ENCODE results near the gene PKP4. TPM values are rescaled to one million over a fixed set of nuclear protein-coding genes. Genes with fewer than 3 reads are reported as not detected.

PKP4 gene
- total RNA-seq, 1 donor from 2014 or later: 70.4 TPM

DNA sequence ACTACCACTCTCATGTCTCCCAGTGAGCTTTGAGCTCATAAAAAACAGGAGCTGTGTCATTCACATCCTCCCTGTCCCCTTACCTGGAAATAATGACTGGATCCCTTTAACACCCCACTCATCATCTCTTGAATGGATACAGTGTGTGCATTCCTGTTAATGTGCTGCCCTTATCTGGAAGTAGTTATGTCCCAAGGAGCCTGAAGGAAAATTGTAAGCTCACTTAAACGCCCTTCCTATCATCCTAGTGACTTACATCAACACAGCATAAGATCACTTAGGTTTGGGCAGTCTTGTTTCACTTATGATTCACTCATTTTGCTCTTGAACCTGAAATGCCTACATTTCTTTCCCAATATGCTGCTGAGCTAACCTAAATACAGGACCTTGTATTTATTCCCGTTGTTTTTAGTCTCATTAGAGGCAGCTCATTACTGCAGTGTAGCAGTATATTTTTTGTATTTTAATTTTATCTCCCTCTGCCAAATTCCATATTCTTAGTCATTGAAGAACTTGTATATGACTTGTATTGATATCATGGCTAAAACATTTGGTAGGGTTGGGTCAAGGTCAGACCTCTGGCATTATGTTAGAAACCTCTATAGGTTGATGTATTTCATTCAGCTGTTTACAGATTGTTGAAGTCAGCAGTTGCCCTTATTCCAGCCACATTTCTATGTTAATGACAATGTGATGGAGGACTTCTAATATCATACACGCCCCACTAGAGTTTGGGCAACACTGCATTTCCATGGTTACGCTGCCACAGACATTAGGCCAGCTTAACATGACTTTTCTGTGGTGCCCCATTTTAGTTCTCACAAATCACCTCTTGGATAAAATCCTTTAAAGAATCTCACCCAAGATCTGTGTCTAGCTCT is 72.9 kb downstream of the PKP4 start:
- intact Hi-C loops (cut with micrococcal nuclease): no loop called here
- DNase-seq (no peak), ATAC-seq (no peak)

DNA sequence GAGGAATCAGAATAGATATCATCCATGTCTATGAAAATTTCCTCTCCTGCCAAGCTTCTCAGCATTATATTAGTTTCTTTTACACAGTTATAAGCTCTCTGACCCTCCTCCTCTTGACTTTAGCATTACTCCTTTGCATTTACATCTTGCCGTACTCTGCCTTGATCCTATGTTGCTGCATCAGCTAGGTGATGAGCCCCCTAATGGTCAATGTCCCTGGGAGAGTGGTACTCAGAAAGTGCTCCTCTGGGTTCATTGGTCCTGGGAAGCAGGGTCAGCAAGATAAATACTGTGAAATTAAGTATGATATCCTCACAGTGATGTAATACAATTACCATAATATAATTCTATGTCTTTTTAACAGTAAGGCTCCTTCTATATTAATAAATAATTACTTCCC is 74.1 kb downstream of the PKP4 start:
- ATAC-seq: no peak
- intact Hi-C loops (cut with micrococcal nuclease): no loop called here
- no peak for DNase-seq

DNA sequence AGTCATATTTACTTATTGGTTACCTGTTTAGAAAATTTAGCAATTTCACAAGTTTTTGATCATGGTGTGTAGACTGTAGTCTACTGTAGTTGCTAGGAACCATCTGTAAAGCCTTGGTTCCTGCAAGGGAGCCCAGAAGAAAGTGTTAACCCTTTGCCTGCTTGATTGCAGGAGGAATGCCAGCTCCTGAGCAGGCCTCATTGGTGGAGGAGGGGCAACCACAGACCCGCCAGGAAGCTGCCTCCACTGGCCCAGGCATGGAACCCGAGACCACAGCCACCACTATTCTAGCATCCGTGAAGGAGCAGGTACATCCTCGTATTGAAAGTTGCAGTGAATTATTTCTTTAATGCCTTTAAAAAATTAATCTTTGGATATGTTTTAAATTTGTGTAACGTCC is 76.3 kb downstream of the PKP4 start:
- ATAC-seq (no peak), DNase-seq (no peak)
- intact Hi-C loops (cut with micrococcal nuclease): no loop called here

DNA sequence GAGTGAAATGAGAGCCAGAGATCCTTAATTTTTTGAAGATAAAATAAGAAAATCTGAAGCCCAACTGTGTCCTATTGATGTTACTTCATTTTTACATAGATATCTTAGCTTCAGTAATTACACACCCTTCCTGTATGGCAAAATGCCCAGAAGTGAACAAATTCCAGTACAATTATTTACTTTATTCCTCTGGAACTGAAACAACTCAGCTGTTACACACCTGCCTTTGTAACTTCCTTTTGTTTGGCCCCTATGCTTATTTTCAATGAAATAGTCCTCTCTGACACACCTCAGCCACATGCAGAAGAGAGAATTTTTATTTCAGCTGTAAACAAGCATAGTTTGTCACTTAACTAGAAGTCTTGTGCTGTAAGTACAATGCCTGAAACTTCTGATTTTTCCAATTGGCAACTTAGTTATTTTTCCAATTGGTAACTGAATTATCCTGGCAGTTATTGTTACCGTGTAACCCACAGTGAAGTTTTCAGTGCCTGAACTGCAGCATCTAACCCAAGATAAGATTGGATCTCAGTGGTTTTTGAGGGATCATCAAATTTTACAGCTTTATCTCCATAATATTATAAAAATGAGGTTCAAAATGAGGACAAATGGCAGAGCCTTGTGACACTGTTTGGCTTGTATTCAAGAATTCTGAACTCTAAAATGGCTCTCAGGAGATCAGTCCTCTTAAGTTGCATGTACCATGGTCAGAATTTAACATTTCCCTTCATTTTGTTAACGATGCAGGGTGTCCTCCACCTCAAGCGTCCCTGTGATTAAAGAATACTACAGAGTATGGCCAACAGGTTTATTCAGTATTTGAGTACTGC is 82.6 kb downstream of the PKP4 start:
- intact Hi-C loops (cut with micrococcal nuclease): no loop called here
- ATAC-seq: peak; percentile 68
- DNase-seq: no peak

DNA sequence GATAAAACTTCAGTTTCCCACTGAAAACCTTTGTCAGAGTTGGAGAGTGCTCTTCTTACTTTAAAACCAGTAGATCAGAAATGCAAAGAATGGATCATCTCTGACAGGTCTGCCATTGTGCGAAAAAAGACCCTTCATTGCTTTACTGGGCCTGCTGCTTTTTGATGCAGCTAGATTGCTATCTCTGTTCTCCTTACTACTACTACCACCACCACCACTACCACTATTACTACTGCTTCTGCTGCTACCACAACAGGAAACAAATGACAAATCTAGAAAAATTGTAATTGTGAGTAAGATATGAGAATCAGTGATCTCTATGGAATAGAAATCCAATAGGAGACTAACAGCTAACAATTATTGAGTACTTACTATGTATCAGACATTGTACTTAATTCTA is 85.8 kb downstream of the PKP4 start:
- ATAC-seq (no peak), DNase-seq (no peak)
- intact Hi-C loops (cut with micrococcal nuclease): no loop called here

DNA sequence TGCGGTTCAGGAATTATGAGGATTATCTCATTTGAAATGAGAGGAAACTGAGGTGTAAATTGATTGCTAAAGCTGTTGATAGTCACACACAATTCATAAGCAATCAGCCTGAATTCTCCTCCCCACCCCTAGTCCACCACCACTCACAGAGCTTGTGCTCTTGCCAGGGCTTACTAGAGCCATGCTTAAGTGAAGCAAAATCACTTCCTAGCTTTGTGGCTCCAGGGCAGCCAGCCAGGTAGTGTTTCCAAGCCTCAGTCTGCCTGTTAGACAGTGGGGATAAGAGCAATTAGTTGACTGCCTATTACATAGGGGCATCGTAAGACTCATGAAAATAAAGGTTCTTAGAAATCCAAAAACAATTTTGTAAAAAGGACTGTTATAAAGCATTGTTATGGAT is 87.2 kb downstream of the PKP4 start:
- DNase-seq (peak; percentile 26), ATAC-seq (peak; percentile 34)
- intact Hi-C loops (cut with micrococcal nuclease): no loop called here

DNA sequence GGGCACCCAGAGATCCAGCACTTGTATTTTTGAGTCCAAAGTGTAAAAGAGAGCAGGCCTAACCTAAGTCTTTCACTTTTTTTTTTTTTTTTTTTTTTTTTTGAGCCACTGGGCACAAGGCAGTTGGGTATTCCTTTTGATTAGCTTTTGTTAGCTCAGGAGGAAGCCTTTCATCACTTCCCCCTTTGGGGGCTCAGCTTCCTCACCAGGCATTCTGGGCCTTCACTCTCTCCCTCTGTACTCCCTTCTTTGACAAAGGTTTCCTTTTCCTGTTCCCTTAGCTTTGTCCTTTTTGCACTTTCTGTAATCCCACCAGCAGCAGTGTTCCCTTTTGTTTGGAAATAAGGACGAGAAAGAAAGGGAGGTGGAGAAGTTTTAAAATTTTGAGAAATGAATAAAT is 88.2 kb downstream of the PKP4 start:
- intact Hi-C loops (cut with micrococcal nuclease): no loop called here
- DNase-seq (no peak), ATAC-seq (no peak)

DNA sequence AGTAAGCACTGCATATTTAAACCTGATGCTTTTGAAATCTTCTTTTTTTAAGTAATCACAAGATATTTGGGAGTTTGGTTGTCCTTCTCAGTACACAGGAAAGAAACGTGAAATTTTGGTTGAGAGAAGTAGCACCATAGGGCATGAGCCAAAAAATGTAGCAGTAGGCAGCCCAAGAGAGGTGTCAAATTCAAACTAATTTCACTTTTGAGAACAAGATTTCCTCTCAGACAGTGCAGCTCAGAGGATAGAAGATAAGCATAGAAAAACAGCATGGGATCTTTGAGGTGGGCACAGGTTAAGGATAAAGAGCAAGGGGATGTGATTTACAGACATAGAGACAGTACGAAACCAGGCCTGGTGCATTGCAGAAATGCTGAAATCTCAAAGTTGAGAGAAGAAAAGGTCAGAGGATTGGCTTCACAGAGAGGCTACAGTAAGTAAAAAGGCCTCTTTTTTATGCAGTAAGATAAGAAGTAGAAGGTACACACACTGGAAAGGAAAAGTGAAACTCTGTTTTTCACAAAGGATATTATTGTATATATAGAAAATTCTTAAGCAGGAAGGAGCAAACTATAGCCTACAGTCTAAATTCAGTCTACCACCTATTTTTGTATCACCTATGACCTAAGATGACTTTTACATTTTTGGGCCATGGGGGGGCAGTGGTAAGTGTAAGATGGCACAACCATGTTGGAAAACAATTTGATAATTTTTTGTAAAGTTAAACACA is 89.8 kb downstream of the PKP4 start:
- no peak for ATAC-seq
- intact Hi-C loops (cut with micrococcal nuclease): no loop called here
- no peak for DNase-seq

DNA sequence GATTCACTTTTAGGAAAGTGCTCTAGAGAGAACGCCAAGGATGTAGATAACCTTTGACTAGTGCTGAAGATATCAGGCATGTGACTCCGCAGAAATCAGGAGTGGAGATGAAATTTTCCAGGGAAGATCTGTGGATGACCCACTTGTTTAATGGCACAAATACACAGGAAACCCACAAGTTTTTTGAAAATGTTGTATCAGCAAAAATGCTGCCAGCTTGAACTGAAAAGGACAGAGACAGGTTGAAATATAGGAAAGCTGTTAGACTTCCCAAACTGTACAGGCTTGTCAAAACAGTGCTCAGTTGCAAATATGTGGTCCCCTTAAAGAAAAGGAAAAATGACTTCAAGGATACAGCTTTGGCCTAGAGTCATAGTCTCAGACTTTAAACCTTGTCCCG is 96.5 kb downstream of the PKP4 start:
- DNase-seq: no peak
- intact Hi-C loops (cut with micrococcal nuclease): no loop called here
- ATAC-seq: no peak

DNA sequence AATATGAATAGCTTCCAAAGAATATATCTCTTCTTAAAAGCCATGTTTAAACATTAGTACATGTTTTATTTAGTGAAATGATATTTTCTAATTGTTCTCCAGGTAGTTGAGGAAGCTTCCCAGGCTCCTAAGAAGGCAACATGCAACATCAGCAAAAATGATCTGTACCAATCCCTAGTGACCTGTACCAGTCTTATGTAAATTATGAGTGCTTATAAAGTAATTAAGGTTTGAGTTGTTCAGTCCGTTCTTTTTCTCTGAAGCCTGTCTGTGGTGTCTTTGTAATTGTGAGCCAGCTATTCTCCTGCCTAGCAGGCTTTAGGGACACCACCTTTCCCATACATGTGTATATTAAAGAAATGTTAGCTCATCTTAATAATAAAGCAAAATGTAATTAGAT is 98.2 kb downstream of the PKP4 start:
- no peak for DNase-seq
- intact Hi-C loops (cut with micrococcal nuclease): no loop called here
- ATAC-seq: no peak

DNA sequence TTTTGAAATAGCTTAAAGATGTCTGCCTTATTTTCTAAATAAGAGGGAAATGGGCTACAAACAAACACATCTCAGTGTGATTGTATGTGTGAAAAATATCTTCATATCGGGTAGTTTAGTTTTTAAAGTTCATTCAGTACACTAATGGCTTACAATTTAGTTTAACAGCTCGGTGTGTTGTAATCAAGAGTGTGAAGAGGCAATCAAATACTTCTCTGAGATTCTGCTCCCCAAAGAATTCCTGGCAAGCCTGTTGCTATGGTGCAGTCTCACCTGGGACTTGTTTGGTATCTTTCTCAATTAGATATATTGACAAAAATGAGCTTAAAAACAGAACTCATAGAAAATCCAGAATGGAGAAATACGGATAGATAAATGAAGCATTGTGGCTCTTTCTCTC is 99.4 kb downstream of the PKP4 start:
- no peak for ATAC-seq
- no peak for DNase-seq
- intact Hi-C loops (cut with micrococcal nuclease): no loop called here

DNA sequence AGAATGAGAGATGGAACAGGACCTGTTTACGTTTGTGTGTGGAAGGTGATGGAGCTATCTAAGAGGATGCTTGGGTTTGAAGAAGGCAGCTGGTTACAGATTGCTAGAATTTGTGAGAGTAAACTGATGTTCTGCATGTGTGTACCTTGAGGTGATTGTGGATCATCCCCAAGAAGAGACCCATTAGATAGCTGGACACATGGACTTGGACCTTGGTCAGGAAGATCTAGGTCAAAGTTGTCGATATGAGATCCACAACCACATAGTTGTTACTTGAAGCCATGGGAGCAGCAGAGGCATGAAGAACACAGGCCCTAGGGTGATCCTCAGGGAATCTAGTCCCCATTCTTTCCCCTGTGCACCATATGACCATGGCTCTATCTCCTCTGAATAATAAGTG is 101.0 kb downstream of the PKP4 start:
- intact Hi-C loops (cut with micrococcal nuclease): no loop called here
- DNase-seq (no peak), ATAC-seq (no peak)

DNA sequence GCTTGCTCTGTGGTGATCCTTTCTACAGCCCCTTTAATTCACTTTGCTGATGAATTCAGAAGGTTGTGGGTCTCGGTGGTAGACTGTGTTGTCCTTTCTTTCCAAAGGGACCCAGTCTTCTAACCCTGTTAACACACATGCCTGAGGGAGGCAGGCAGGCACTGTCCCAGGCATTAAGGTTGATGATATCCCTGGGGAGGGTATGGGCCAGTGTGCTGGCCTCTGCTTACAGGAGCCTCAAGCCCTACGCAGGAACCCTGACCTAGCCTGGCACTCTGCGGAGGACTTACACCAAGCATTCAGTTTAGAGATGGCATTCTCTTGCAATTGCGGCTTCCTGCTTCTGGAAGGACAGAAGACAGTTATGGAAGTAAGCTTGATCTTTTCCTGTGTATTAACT is 102.5 kb downstream of the PKP4 start:
- DNase-seq: no peak
- no peak for ATAC-seq
- intact Hi-C loops (cut with micrococcal nuclease): no loop called here

DNA sequence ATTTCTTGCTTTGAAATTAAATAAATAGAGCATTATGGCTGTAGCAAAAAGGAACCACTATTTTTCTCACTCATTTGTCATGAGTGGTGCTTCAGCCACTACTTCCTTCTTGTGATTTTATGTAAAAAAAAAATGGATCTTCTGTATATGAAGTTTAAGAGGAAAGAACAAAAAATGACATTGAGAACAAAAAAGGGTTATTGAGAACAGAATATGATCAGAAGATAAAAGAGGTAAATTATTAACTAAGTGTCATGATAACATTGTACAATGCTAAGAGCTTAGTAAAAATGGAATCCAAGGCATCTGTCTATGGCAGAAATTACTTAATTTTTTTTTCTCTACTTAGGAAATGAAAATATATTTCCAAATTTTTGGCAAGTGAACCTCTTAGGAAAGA is 103.5 kb downstream of the PKP4 start:
- intact Hi-C loops (cut with micrococcal nuclease): no loop called here
- no peak for ATAC-seq

DNA sequence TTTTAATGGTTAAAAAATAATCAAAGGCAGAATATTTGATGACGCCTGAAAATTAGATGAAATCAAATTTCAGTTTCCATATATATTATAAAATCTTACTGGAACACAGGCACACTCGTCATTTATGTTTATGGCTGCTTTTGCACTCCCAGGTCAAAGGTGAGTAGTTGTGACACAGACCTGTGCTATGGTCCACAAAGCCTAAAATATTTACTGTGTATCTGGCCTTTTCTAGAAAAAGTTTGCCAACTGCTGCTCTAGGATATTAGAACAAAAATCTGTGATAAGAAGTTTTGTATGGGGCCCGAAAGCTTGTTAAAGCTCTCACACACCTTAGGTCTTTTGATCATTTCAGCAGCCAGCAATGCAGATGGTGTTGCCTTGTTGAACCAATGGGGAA is 104.3 kb downstream of the PKP4 start:
- no peak for ATAC-seq
- intact Hi-C loops (cut with micrococcal nuclease): no loop called here
- DNase-seq: no peak

More for the DNA sequence above, 103.5 kb downstream of the PKP4 start:
- DNase-seq: no peak

DNA sequence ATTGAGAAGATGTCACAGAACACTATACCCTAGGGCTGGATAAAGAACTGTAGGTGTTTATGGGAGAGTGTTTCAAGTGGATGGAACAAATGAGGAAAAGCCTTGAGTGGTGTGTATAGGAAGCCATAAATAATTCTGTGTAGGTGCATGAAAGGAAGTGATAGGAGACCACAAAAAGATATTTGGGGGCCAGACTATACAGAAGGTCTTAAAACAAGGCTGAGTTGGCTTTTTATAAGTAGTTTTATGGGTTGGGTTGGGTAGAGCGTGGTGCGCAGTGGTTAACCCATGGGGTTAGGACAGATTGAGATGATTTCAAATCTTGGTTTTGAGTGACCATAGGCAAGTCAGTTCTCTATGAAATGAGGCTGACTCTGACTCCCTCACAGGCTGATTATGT is 110.5 kb downstream of the PKP4 start:
- DNase-seq (no peak), ATAC-seq (no peak)
- intact Hi-C loops (cut with micrococcal nuclease): no loop called here

DNA sequence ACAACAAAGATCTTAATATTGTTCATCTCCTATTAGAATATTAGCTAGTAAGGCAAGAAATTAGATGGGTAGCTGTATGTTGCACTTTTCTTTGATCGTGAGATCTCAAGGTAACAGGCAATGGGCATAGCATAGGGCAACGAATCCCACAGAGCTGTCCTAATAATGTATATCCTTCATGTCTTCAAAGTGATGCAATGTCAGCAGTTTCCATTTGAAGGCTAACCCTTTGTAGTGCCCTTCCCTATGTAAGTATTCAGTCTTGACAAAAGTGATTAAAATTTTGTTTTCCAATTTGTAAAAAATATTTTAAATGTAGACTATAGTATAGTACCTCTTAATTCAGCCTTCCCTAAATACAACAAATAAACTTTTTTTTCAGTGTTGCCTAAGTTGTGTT is 112.5 kb downstream of the PKP4 start:
- no peak for DNase-seq
- no peak for ATAC-seq
- intact Hi-C loops (cut with micrococcal nuclease): no loop called here

DNA sequence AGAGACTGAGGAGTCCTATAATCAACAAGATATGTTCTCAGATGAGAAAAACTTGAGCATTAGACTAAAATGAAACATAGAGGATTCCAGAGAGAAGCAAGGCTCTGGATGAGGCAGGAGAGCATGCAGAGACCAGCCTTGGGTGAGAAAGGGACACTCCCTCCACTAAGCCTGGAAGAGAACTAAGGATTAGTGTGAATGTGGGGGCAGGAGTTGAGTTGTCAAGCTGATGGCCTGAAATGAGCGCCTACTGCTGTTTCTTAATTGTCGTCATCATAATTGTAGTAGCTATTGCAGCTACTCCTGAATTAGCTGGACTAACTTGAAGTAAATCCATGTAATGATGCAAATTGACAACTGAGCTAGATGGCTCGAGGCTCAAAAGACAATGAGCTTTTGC is 114.1 kb downstream of the PKP4 start:
- ATAC-seq: no peak
- intact Hi-C loops (cut with micrococcal nuclease): no loop called here
- no peak for DNase-seq

DNA sequence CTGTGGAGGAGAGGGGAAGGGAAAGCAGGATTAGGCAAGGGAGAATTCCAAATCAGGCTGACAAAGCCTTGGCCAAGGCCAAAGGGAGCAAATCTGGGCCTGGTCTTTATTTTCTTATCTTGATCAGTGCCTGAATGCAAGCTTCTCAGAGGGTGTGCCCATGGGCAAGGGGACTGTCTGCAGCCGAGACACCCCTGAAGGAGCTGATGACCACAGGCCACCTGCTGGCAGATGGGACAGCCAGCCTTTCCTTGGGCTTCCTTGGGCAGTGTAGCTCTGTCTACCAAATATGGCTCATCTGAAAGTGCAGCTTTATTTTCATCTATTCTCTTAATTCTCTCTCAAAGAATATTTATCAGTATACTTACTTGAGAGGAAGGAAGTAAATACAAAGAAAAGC is 117.0 kb downstream of the PKP4 start:
- intact Hi-C loops (cut with micrococcal nuclease): no loop called here
- DNase-seq (no peak), ATAC-seq (no peak)

DNA sequence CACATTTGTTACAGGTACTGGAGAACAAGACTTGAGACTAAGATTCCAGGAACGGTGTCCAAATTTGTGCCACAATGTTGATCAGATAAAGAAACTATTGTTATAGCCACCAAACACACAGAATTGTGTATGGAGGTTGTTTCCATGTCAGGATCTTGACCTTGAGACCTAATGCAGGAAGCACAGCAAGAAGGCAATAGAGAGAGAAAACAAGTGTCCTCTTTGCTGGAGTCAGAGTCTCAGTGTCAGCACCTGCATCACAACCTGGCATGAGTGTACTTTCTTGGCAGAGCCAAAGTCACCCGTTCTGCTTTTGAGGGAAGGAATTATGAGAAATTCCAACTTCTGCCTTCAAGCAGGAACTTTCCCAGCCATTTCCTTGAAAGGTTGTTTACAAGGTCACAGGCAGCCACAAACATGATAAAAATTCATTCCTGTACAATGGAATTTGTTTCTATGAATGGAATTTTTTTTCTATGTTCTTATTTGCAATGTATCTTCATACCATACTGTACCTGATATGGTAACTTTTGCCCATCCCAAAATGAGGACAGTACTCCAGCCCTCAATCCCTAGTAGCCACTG is 118.4 kb downstream of the PKP4 start:
- no peak for ATAC-seq
- intact Hi-C loops (cut with micrococcal nuclease): no loop called here
- no peak for DNase-seq
